GM15510 (cell line): Measurements from ENCODE around the gene TBL1XR1.

Experiments used
- POLR2A ChIP-seq: IDR thresholded peaks from 3 replicates; pipeline ENCODE4 v1.6.1; 2011; ENCODE audit warnings: borderline replicate concordance; ENCODE audit not compliant: insufficient read length; ENCODE audit errors: extremely low read depth

TBL1XR1 gene

DNA sequence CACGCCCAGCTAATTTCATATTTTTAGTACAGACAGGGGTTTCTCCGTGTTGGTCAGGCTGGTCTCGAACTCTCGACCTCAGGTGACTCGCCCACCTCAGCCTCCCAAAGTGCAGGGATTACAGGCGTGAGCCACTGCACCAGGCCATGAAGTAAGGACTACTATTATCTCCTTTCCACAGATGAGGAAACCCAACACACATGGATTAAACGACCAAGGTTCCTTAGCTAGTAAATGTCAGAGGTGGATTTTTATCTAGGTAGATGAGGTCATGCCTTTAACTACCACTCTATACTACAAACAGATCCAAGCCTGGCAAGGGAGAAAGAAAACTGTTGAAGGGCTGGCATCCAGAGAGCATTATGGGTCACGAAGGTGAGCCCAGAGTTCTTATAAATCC is 15.5 kb upstream of the TBL1XR1 start:
- TF ChIP-seq POLR2A: no peak

DNA sequence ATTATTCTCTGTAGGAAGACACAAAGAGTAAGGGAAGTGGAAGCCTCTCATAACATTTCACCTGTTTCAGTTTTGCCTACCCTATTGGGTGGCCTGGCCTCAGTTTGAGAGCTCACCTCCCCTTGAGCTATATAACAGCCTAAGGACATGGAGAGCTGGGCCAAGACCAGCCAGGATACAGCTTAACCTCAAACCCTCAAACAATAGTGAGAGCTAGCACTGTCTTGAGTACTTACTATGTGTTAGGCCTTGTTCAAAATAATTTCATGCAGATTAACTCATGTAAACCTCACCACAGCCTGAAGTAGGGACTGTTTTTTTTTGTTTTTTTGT is 15.0 kb upstream of the TBL1XR1 start:
- TF ChIP-seq POLR2A: no peak

DNA sequence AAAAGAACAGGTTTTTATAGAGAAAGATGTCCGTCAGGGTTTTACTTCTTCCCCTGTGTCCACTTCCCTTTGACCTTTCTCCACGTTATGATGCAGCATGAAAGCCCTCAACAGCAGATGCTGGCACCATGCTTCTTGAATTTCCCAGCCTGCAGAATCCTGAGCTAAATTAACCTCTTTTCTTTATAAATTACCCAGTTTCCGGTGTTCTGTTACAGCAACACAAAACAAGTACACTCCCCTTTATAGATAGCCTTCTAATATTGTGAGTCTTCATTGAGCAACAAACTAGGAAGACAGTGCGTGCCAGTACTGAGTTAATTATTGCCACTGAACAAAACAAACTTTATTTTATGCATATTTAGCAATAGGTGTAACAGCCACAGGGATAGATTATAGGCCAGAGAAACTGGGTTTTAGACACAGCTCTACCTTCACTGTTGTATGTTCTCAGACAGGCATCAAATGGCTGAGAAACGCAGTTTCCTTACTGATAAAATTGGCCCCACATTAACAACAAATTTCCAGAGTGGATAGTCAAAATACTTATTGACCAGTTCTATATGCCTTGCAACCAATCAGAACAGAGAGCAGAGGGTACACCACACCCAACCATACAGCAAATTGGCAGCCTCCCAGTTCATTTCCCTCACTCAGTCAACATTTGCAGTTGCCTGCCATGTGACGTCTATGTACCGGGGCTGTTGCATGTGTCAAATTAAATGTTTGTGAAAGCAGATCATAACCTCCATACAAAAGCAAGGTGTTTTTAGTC is 14.4 kb upstream of the TBL1XR1 start:
- TF ChIP-seq POLR2A: no peak

DNA sequence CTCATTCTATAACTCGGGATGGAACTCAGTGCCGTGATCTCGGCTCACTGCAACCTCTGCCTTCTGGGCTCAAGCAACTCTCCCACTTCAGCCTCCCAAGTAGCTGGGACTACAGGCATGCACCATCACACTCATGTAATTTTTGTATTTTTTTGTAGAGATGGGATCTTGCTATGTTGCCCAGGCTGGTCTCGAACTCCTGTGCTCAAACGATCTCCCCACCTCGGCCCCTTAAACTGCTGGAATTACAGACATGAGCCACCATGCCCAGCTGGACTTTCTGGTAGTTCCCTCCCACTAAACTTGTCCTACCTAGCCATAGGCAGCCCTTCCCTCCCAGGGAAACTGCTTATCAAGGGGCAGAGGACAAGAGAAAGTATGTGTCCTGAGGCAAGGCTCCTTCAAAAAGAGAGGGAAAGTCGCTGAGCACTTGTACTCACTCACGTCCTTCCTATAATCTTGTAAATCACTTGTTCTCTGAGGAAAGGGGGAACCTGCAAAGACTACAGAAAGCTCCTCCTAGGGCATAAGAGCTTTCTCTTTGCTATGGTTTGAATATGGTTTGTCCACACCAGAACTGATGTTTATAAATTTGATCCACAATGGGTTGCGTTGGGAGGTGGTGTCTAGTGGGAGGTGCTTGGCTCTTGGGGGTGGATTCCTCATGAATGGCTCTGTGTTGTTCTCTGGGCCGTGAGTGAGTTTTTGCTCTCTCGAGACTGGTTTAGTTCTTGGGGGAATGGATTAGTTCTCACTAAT is 13.6 kb upstream of the TBL1XR1 start:
- TF ChIP-seq POLR2A: no peak

DNA sequence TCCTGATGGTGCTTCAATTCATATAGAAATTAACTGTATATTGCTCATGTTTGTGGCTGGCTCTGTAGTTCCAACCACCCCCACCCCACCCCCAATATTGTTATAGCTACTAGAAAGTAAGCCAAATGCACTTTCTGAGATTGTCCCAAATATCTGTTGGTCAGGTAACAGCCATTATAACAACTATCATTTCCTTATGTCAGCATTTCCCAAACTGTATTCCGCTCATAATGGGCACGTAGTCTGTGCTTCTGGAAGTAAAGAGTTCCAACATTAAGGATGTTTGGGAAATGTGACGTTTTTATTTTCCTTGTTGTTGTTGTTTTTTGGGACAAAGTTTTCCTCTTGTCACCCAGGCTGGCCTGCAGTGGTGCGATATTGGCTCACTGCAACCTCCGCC is 12.2 kb upstream of the TBL1XR1 start:
- TF ChIP-seq POLR2A: no peak

DNA sequence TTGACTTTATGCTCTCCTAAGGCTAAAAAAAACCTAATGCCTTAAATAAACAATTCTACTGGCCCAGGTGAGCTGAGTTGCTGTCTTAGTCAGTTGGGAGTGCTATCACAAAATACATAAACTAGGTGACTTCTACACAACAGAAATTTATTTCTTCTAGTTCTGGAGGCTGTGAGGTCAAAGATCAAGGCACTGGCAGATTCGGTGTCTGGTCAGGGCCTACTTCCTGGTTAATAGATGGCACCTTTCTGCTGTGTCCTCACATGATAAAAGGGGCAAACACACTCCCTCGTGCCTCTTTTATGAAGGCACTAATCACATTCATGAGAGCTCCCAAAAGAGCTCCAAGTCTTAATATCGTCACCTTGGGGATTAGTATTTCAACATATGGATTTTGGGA is 11.5 kb upstream of the TBL1XR1 start:
- TF ChIP-seq POLR2A: no peak

DNA sequence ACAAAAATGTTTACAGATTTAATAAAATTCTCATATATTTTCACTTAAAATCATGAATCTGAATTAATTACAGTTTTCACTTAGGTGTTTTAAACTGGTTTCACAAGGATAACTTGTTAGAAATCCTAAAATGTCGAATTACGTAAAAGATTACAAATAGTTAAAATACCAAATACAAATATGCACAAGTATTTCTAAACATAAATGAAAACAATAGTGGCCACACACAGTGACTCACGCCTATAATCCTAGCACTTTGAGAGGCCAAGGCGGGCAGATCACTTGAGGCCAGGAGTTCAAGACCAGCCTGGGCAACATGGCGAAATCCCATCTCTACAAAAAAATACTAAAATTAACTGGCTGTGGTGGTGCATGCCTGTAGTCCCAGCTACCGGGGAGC is 10.9 kb upstream of the TBL1XR1 start:
- TF ChIP-seq POLR2A: no peak

DNA sequence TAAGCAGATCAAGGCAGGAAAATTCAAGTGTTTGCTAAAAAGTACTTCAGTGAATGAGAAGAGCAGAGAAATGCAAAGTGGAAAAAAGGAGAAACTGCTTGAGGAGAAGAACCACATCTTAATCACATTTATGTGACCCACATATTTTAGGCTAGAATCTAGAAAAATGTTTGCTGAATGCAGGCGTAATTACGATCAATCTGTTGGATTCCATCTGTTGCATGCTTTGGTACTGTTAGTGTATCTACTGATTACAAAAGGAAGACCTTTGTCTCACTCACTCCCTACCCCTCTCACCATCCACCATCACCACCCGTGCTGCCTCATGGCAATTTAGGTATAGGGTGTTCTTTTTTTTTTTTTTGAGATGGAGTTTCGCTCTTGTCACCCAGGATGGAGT is 9.7 kb upstream of the TBL1XR1 start:
- TF ChIP-seq POLR2A: no peak

DNA sequence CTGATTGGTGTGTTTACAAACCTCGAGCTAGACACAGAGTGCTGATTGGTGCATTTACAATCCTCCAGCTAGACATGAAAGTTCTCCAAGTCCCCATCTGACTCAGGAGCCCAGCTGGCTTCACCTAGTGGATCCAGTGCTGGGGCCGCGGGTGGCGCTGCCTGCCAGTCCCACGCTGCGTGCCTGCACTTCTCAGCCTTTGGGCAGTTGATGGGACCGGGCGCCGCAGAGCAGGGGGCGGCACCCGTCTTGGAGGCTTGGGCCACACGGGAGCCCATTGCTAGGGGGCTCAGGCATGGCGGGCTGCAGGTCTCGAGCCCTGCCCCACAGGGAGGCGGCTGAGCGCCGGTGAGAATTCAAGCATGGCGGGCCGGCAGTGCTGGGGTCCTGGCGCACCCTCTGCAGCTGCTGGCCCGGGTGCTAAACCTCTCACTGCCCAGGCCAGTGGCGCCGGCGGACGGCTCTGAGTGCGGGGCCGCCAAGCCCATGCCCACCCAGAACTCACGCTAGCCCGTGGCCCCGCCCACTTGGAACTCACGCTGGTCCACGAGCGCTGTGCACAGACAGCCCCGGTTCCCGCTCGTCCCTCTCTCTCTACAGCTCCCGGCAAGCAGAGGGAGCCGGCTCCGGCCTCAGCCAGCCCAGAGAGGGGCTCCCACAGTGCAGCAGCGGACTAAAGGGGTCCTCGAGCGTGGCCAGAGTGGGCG is 6.6 kb upstream of the TBL1XR1 start:
- no peak for TF ChIP-seq POLR2A

DNA sequence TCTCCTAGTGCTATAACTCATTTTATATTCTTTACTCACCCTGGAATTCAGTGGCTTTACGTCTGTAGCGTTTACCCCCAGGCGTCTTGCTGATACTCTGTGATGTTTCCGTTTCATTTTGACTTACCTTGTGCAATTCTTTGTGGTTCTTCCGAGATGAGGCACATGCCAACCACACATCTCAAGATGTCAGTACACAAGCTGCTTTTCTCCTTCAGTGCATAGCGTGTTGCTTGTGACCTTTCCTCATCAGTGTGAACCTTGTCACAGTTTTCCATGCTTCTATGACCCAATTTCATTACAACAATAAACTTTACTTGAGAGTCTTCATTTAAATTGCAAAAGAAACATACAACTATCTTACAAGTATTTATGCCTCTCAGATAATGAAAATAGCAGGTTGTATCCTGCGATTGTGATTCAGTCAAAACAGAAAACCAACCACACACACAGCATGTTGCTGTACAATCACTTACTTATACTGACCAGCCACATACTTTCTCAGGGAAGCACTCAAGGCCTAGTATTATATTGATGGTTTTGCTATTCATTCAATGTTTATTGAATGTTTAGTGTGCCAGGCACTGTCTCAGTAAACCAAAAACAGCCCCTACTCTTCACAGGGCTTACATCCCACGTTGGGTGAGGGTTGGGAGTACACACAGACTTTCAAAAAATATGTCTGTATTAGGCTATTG is 4.6 kb upstream of the TBL1XR1 start:
- no peak for TF ChIP-seq POLR2A

DNA sequence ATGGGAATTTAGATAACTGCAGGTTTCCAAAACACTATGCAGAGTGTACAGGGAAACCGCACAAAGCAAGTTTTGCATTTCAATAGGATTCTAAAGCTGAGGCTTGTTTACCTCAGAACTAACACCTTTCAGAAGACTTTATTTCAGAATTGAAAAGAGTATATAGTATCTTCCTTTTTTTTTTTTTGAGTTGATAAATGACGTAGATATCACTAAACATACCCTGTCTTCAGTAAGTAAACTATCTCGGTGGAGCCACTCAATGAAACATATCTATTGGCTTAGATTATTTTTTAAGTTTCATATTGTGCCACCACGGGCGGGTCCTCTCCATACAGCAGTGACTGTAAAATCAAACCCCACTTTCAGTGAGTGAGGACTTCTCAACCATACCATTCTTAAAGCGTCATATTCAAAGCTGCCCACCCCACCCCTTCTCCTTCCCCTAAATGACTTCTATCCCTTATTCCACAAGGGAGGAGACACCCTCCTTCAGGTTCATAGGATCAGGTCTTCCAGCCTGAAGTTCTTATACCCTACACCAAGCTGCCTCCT is 2.0 kb upstream of the TBL1XR1 start:
- no peak for TF ChIP-seq POLR2A

DNA sequence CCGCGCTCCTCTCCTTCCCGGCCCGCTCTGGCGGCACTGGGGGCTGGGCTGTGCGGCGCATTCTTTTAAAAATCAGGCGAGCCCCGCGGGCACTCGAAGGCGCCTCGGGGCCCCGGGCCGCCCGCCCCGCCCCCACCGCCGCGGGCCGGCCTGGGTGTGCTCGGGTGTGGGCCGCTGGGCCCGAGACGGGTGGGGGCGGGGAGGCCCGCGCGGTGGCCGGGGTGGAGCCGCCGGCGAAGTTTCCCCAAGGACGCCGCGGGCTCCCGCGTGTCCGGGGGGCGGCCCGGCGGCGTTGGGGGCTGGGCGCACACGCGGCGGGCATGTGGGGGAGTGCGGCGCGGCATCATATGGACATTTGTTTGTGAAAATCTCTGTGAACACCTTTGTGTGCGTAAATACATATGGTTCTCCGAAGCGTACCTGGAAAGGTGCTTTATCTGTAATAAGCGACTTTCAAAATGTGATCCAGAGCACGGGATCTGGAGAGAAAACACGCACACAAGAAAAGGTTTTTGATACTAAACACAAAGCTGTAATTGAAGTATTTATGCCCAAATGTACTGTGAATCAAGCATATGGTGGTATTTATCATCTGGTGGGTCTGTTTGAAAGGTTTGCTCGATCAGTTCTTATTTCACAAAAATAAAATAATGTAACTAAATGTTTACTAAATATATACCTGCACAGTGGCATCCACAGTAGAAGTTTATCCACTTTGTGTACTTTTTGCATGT is 612 bp upstream of the TBL1XR1 start:
- TF ChIP-seq POLR2A: peak; percentile 19

DNA sequence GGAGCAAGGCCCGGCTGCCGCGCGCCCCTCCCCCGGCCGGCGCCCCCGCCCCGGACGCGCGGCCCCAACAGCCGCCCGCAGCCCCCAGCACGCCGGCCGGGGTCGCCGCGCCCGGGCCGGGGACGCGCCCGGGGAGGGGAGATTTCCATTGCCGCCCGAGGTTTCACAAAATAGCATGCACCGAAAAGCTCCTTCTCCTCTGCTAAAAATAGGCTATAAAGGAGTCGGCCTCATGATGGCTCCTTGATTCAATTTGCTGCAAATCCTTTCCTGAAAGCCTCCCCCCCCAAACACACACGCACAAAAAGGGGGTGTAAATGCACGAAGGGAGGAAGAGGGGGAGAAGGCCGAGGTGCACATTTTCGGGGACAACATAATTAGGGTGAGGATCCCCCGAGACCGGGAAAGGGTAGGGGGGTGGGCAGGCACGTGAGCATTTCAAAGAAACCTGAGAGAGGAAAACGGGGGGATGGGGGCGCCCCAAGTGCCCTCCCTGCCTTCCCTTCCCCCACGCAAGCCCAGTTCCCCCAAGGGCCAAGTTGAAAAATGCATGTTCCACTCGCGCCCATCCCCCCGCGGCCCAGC is 734 bp downstream of the TBL1XR1 start:
- TF ChIP-seq POLR2A: peak; percentile 24

DNA sequence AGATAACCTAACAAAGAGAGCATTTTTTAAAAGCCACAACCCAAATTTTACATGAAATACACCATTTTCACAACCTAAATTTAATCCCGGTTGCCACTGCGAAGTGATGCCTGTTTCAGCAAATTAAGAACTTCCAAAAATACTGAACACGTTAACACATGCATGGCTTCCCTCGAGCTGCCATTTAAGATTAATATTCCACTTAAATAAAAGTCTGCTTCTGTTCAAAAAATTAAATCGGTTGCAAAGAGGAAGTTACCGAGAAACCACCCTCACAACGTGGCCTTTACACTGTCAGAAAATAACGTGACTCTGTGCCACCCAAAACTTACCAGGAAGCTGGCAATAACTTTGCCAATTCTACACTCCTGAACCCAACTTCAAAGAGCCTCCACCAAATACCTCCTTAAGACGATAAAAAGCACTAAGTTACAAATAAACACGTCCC is 1.2 kb downstream of the TBL1XR1 start:
- TF ChIP-seq POLR2A: no peak

DNA sequence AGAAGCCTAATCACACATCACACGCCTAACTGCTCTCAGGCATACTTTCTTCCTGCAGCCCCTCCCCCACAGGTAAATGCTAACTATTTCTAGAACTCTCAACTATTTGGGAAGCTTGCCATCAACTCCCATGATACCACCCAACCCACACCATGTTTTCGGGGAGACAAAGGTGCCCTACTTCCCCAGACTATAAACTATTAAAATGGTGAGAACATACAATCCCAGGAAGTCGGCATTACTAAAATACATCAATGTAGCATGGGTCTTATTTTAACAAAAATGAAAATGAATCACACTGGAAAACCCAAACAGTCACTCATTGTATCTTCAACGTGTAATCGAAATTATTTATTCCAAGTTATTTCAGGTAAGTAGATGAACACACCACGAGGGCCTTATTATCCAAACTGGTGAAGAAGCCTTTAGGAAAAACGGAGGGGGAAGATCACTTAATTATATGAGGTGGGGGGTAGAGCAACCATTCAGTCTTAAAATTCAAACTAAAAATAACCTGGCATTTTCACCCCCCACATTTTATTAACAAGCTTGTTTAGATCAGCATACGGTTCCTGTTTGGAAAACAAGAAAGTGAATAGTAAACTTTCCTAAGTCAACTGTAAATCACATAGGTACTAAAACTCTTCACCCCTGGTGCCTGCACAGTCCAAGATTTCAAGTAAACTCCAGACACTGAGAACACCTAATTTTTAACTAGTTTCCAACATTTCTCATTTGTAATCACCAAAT is 1.9 kb downstream of the TBL1XR1 start:
- no peak for TF ChIP-seq POLR2A
